ENCODE measurements around the gene PODNL1.

PODNL1 gene

GRCh38 chr19:13888281-13888680, 49.9 kb downstream of the PODNL1 start:
- H3K4me1 ChIP-seq (ENCODE audit: control insufficient read depth, low read length) = no peaks in the 10 kb centered on the region
- no peak overlapping the region for H3K4me2 ChIP-seq (ENCODE audit: low read length)
- H3K36me3 ChIP-seq (ENCODE audit: control insufficient read depth, low read length) = no peaks in the 10 kb centered on the region
- no peaks in the 10 kb centered on the region for H3K9me3 ChIP-seq (ENCODE audit: control insufficient read depth, insufficient read depth, low read length)
- no peak overlapping the region for H3K27ac ChIP-seq (ENCODE audit: low read depth, low read length)
- TF ChIP-seq EZH2phosphoT487 (IDR thresholded peaks at IDR 0.05; ENCODE audit: borderline replicate concordance, low read length) (no peak), CTCF (IDR thresholded peaks at IDR 0.05; ENCODE audit: low read depth, low read length, poor library complexity, severe bottlenecking) (no peak)
- no peaks in the 10 kb centered on the region for H3K9me2 ChIP-seq (replicated peaks; ENCODE audit: control insufficient read depth, low read length)
- H4K20me1 ChIP-seq (ENCODE audit: control insufficient read depth, insufficient read depth, low read depth, low read length) = no peaks in the 10 kb centered on the region
- no peaks in the 10 kb centered on the region for H3K79me2 ChIP-seq (ENCODE audit: control insufficient read depth, low read length)
- no peak overlapping the region for H3K4me3 ChIP-seq (ENCODE audit: low read length)
- no peaks in the 10 kb centered on the region for H3F3A ChIP-seq (ENCODE audit: control insufficient read depth, insufficient read depth)
- H3K27me3 ChIP-seq (ENCODE audit: control insufficient read depth, low read length) = no peaks in the 10 kb centered on the region

GRCh38 chr19:13887517-13887916, 50.7 kb downstream of the PODNL1 start:
- no peak for TF ChIP-seq CTCF (IDR thresholded peaks at IDR 0.05; ENCODE audit: low read depth, low read length, poor library complexity, severe bottlenecking)
- TF ChIP-seq EZH2phosphoT487 (IDR thresholded peaks at IDR 0.05; ENCODE audit: borderline replicate concordance, low read length) = no peak
- H3K27ac ChIP-seq (ENCODE audit: low read depth, low read length) = no peak overlapping the region
- H3K36me3 ChIP-seq (ENCODE audit: control insufficient read depth, low read length) = no peaks in the 10 kb centered on the region

GRCh38 chr19:13887018-13887436, 51.2 kb downstream of the PODNL1 start:
- Histone ChIP-seq H3K79me2 (ENCODE audit: control insufficient read depth, low read length) (no peaks in the 10 kb centered on the region), H3K4me2 (ENCODE audit: low read length) (no peak overlapping the region), H3K4me3 (ENCODE audit: low read length) (no peak overlapping the region), H3K4me1 (ENCODE audit: control insufficient read depth, low read length) (peaks cover 7% of the 10 kb centered on the region), H3K27me3 (ENCODE audit: control insufficient read depth, low read length) (no peaks in the 10 kb centered on the region), H3K27ac (ENCODE audit: low read depth, low read length) (no peak overlapping the region), H3K9me2 (replicated peaks; ENCODE audit: control insufficient read depth, low read length) (no peaks in the 10 kb centered on the region), H3K36me3 (ENCODE audit: control insufficient read depth, low read length) (no peaks in the 10 kb centered on the region), H3F3A (ENCODE audit: control insufficient read depth, insufficient read depth) (no peaks in the 10 kb centered on the region; the same call in 1 of the 2 replicates), H4K20me1 (ENCODE audit: control insufficient read depth, insufficient read depth, low read depth, low read length) (no peaks in the 10 kb centered on the region), H3K9me3 (ENCODE audit: control insufficient read depth, insufficient read depth, low read length) (no peaks in the 10 kb centered on the region)
- TF ChIP-seq CTCF (IDR thresholded peaks at IDR 0.05; ENCODE audit: low read depth, low read length, poor library complexity, severe bottlenecking) (no peak), EZH2phosphoT487 (IDR thresholded peaks at IDR 0.05; ENCODE audit: borderline replicate concordance, low read length) (no peak)

More at GRCh38 chr19:13887517-13887916, 50.7 kb downstream of the PODNL1 start:
- no peaks in the 10 kb centered on the region for H3F3A ChIP-seq (ENCODE audit: control insufficient read depth, insufficient read depth)
- H3K27me3 ChIP-seq (ENCODE audit: control insufficient read depth, low read length) = no peaks in the 10 kb centered on the region
- no peak overlapping the region for H3K4me2 ChIP-seq (ENCODE audit: low read length)
- H3K4me1 ChIP-seq (ENCODE audit: control insufficient read depth, low read length) = peaks cover 2% of the 10 kb centered on the region
- H4K20me1 ChIP-seq (ENCODE audit: control insufficient read depth, insufficient read depth, low read depth, low read length) = no peaks in the 10 kb centered on the region
- H3K79me2 ChIP-seq (ENCODE audit: control insufficient read depth, low read length) = no peaks in the 10 kb centered on the region
- H3K9me2 ChIP-seq (replicated peaks; ENCODE audit: control insufficient read depth, low read length) = no peaks in the 10 kb centered on the region
- H3K9me3 ChIP-seq (ENCODE audit: control insufficient read depth, insufficient read depth, low read length) = no peaks in the 10 kb centered on the region
- no peak overlapping the region for H3K4me3 ChIP-seq (ENCODE audit: low read length)
